ENCODE data around the gene RSU1.

RSU1 gene

GRCh38 chr10:16822027-16822426, 4.8 kb upstream of the RSU1 start:
- no peak for DNase-seq (ENCODE audit: low read depth)

- no peak for DNase-seq (ENCODE audit: low read depth)
Measured at GRCh38 chr10:16820421-16820820, 3.2 kb upstream of the RSU1 start.

- no peak for DNase-seq (ENCODE audit: low read depth)
Measured at GRCh38 chr10:16820018-16820417, 2.8 kb upstream of the RSU1 start.

GRCh38 chr10:16819436-16819835, 2.2 kb upstream of the RSU1 start:
- DNase-seq (ENCODE audit: low read depth) = no peak

DNA sequence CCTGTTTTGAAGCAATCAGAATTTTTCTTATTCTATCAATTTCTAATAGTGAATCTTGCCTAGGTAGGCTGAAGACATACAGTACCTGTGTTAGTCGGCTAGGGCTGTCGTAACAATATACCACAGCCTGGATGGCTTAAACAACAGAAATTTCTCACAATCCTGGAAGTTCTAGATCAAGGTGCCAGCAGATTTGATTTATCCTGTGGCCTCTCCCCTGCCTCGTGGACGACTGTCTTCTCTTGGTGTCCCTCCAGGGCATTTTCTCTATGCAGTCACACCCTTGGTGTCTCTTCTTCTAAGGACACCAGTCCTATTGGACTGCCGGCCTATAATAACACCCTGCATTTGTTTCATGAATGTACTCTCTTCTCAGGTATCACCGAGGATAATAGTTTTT, 1.8 kb upstream of the RSU1 start:
- no peak for DNase-seq (ENCODE audit: low read depth)

GRCh38 chr10:16816830-16817124, 447 bp downstream of the RSU1 start:
- DNase-seq (ENCODE audit: low read depth) = no peak

DNA sequence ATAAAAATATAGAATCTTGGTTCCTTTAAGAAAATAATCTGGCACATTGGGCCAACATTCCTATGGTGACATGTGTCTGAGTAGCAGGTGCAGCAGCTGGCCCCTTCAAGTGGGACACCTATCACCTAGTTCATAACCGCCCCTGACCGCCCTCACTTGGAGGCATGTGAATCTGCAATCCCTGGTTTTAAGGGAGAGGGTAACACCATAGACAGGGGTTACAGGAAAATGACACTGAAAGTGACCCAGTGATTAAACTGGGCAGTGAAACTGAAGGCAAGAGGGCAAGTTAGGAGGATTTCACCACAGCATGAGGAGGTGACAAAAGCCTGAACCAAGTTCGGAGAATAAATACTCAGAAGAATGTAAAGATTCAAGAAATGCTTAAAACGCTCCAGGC, 1.1 kb downstream of the RSU1 start:
- peak; percentile 50 for DNase-seq (ENCODE audit: low read depth)

- DNase-seq (ENCODE audit: low read depth) = no peak
Measured at GRCh38 chr10:16814012-16814411, 3.2 kb downstream of the RSU1 start.

GRCh38 chr10:16812676-16813075, 4.5 kb downstream of the RSU1 start:
- DNase-seq (ENCODE audit: low read depth) = no peak

DNA sequence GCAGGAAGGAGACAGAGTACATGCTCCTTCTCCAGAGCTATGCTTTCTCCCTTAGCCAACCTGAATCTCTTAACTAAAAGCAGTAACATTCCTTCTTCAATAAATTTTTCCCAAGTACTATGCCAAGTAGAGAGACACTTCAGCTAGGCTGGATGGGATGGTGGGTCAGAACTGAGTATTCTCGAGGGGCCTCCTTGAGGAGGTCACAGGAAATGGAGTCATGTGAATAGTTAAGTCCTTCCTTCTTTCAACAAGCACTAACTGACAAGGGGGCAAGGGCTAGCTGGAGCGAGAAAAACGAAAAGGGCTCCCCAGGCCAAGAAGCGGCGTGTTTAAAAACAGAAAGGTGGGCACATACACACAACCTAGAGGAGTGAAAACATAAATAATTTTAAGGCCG, 5.5 kb downstream of the RSU1 start:
- no peak for DNase-seq (ENCODE audit: low read depth)

- DNase-seq (ENCODE audit: low read depth) = no peak
Measured at GRCh38 chr10:16811292-16811691, 5.9 kb downstream of the RSU1 start.

GRCh38 chr10:16809074-16809718, 8.0 kb downstream of the RSU1 start:
- DNase-seq (ENCODE audit: low read depth) = peak; percentile 43

GRCh38 chr10:16804123-16804522, 13.1 kb downstream of the RSU1 start:
- DNase-seq (ENCODE audit: low read depth) = no peak

- no peak for DNase-seq (ENCODE audit: low read depth)
Measured at GRCh38 chr10:16803464-16803863, 13.8 kb downstream of the RSU1 start.

DNA sequence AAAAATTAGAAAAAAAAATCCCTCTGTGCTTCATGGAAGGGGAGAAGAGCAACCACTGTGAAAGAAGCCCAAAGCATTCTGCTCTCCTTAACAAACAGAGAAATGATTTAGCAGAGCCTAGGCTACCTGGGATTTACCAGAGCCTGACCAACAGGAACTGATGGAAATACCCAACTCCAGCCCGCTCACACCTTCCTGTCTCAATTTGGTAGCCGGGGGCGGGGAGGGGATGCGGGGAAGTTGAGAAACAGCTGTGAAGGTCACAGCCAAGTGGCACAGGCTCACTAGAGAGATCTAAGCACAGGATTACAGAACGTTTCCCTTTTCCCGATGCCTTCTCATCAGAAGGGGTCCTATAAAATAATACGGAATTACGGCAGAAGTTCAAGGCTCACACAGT, 17.6 kb downstream of the RSU1 start:
- DNase-seq (ENCODE audit: low read depth) = no peak

DNA sequence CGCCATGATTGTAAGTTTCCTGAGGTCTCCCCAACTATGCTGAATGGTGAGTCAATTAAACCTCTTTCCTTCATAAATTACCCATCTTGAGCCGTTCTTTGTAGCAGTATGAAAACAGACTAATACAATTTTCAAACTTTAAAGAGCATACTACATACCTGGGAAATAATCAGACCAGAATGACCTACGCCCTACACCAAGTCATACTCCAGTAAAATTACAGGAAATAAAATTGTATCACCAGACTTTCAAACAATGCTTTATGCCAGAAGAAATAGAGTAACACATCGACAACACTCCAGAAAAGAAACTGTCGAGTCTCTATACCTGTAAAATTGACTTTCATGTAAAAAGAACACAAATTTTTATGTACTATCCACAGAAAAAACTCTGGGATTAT, 18.7 kb downstream of the RSU1 start:
- DNase-seq (ENCODE audit: low read depth) = no peak

GRCh38 chr10:16795410-16796073, 21.7 kb downstream of the RSU1 start:
- no peak for DNase-seq (ENCODE audit: low read depth)

- DNase-seq (ENCODE audit: low read depth) = no peak
Measured at GRCh38 chr10:16794005-16794404, 23.2 kb downstream of the RSU1 start.

DNA sequence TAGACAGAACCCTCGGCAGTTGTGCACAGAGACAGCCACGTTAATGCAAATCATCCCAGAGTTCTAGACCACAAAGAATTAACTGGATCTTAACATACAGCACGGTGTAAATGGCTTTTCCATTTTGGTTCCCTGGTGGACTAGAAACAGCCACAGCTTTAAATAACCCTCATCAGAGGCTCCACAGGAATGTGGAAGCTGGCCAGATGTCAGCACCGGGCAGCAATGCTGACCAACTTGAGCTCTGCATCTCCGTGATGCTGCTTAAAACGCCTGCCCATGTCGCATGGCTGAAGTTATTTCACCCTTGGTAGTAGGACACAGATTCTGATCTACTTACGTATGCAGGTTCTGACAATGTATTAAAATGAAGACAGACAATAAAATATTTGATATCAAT, 24.5 kb downstream of the RSU1 start:
- peak; percentile 63 for DNase-seq (ENCODE audit: low read depth)

- no peak for DNase-seq (ENCODE audit: low read depth)
Measured at GRCh38 chr10:16789765-16790164, 27.5 kb downstream of the RSU1 start.

- DNase-seq (ENCODE audit: low read depth) = no peak
Measured at GRCh38 chr10:16789261-16789660, 28.0 kb downstream of the RSU1 start.

DNA sequence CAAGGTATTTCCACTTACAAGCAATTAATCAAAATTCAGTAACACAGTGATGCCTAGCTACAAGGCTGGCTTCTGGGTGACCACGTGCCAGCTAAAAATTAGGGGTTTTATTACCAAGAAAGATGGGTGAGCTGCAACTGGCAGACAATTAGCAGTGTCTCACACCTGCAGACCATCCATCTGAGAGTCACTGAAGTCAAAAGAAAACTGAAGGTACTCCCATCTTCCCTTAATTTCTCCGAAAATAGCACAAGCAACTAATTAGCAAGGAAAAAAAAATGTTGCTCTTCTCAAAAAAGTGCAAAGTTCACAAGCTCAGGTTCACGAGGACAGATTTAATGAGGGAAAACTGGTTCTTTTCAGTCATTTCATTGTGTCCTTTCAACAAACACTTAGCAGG, 28.4 kb downstream of the RSU1 start:
- DNase-seq (ENCODE audit: low read depth) = no peak

DNA sequence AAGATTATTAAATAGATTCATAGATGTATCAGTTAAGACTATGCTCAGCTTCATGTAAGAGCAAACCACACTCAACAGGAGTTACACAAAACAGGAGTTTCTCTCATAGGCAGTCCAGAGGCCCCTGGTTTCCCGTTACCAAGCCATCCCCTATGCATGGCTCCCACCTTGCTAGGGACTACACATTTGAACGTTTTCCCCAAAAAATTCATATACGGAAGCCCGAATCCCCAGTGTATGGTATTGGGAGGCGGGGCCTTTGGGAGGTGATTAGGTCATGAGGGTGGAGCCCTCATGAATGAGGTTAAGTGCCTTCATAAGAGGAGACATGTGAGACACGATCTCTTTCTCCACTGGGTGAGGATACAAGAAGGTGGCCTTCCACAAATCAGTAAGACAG, 29.1 kb downstream of the RSU1 start:
- DNase-seq (ENCODE audit: low read depth) = no peak

DNA sequence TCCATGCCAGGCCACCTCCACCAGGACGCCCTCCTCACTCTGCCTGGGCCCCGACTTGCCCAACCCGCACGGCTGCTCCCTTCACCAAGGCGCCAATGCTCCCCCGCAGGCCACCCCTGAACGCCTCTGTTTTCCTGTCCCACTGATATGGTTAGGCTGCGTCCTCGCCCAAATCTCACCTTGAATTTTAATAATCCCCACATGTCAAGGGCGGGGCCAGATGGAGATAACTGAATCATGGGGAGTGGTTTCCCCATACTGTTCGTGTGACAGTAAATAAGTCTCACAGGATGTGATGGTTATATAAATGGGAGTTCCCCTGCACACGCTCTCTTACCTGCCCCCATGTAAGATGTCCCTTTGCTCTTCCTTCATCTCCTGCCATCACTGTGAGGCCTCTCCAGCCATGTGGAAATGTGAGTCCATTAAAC, 29.8 kb downstream of the RSU1 start:
- DNase-seq (ENCODE audit: low read depth) = no peak
